Fibroblast of lung (primary cell): ENCODE data around the gene MAP1LC3B. TPM values are rescaled to one million over a fixed set of nuclear protein-coding genes. Genes with fewer than 3 reads are reported as not detected.

Source experiments
- DNase-seq, 2 donors: peaks; one replicate each; pipeline versions ENCODE4 v3.0.0 to v3.0.0-alpha.2; 2010; ENCODE audit warnings: low read depth in 2 of 2
- H2AFZ ChIP-seq: 2 replicates; pipeline ENCODE4 v1.5.1; 2012; ENCODE audit warnings: low read length, control low read depth, inconsistent platforms
- H3K27ac ChIP-seq: 2 replicates; pipeline ENCODE4 v1.5.1; 2011; ENCODE audit warnings: low read length, control low read depth; ENCODE audit not compliant: insufficient read depth
- H3K27me3 ChIP-seq: 2 replicates; pipeline ENCODE4 v1.5.1; 2011; ENCODE audit warnings: mild to moderate bottlenecking, low read length; ENCODE audit not compliant: control insufficient read depth, insufficient read depth
- H3K36me3 ChIP-seq: 2 replicates; pipeline ENCODE4 v1.5.1; 2011; ENCODE audit warnings: low read length; ENCODE audit not compliant: control insufficient read depth, insufficient read depth
- H3K4me1 ChIP-seq: 2 replicates; pipeline ENCODE4 v1.5.1; 2011; ENCODE audit warnings: low read length; ENCODE audit not compliant: control insufficient read depth, insufficient read depth; ENCODE audit errors: extremely low read depth
- H3K4me2 ChIP-seq: 2 replicates; pipeline ENCODE4 v1.5.1; 2011; ENCODE audit warnings: low read length, control low read depth; ENCODE audit not compliant: insufficient read depth; ENCODE audit errors: extremely low read depth
- H3K4me3 ChIP-seq, 4 experiments: fragments of 200-600 bp in 1 of 4; sonication (generic) in 1 of 4; replicated peaks in 1 of 4; 2 replicates each; pipeline ENCODE4 v1.5.1; 2011 to 2016; ENCODE audit warnings: low read length in 4 of 4, low read depth in 3 of 4, mild to moderate bottlenecking in 3 of 4, control low read depth in 2 of 4, inconsistent platforms in 1 of 4, mixed read lengths in 1 of 4; ENCODE audit not compliant: insufficient read depth in 1 of 4; ENCODE audit errors: control extremely low read depth in 1 of 4
- H3K79me2 ChIP-seq: 2 replicates; pipeline ENCODE4 v1.5.1; 2012; ENCODE audit warnings: mild to moderate bottlenecking, low read length, inconsistent platforms; ENCODE audit not compliant: control insufficient read depth, insufficient read depth
- H3K9ac ChIP-seq: 2 replicates; pipeline ENCODE4 v1.5.1; 2011; ENCODE audit warnings: mild to moderate bottlenecking, low read length, control low read depth; ENCODE audit not compliant: insufficient read depth
- H3K9me3 ChIP-seq: 2 replicates; pipeline ENCODE4 v1.5.1; 2012; ENCODE audit warnings: low read depth, low read length; ENCODE audit not compliant: control insufficient read depth, insufficient read depth
- H4K20me1 ChIP-seq: 2 replicates; pipeline ENCODE4 v1.5.1; 2011; ENCODE audit warnings: low read length; ENCODE audit not compliant: control insufficient read depth, insufficient read depth; ENCODE audit errors: extremely low read depth
- CTCF ChIP-seq, 2 donors: IDR thresholded peaks in 1 of 2; conservative IDR thresholded peaks in 1 of 2; 1 replicate in 1 of 2; 2 replicates in 1 of 2; pipeline ENCODE4 v1.5.1; 2011 to 2012; ENCODE audit warnings: low read length in 2 of 2, control low read depth in 1 of 2, inconsistent platforms in 1 of 2, low read depth in 1 of 2, mild to moderate bottlenecking in 1 of 2
- EZH2 ChIP-seq: IDR thresholded peaks from 2 replicates; pipeline ENCODE4 v1.5.1; 2012; ENCODE audit warnings: low read length, control low read depth, mild to moderate bottlenecking; ENCODE audit errors: missing control alignments
- polyA plus RNA-seq, 2 donors: library from polyadenylated mRNA; depleted of rRNA in 1 of 2; stranded (reverse) in 1 of 2; unstranded in 1 of 2; fragments of >200 nt; gene quantifications; 2 replicates each; pipeline ENCODE4 v1.2.1, GENCODE V29; 2011 to 2012; ENCODE audit warnings: missing spikeins in 1 of 2
- total RNA-seq: library from RNA; depleted of rRNA; stranded (reverse); fragments of >200 nt; gene quantifications from 2 replicates; pipeline ENCODE4 v1.2.1, GENCODE V29; 2014

Gene MAP1LC3B
- total and polyA plus RNA-seq, 2 donors (not counting 1 experiment from before 2014, with no cell fraction given): 41.1 to 67.6 TPM

- H2AFZ ChIP-seq: no peak overlapping the region
- H3K4me3 ChIP-seq: peak overlapping the region in 3 of 4 experiments; percentile 11 to 37 (median 21)
- peak overlapping the region; percentile 83 for H3K4me2 ChIP-seq
- peak overlapping the region; percentile 82 for H3K27ac ChIP-seq
- TF ChIP-seq EZH2 (no peak), CTCF (conservative IDR thresholded peaks at IDR 0.05 in 1 of 2, IDR thresholded peaks at IDR 0.05 in 1 of 2; ENCODE audit: low read depth in 1 of 2, low read length in 2 of 2) (no peak)
- H3K27me3 ChIP-seq: no peaks in the 10 kb centered on the region
- peaks cover 24% of the 10 kb centered on the region for H3K79me2 ChIP-seq
- peak overlapping the region; percentile 47 for H3K9ac ChIP-seq
- H3K36me3 ChIP-seq: peaks cover 1% of the 10 kb centered on the region
- H3K4me1 ChIP-seq: peaks cover 25% of the 10 kb centered on the region
- DNase-seq: peak in 1 of 2 donors; percentile 70
- H4K20me1 ChIP-seq: no peaks in the 10 kb centered on the region
- H3K9me3 ChIP-seq: no peaks in the 10 kb centered on the region
These were observed 44.4 kb downstream of the MAP1LC3B start for GRCh38 chr16:87436225-87437172.

DNA sequence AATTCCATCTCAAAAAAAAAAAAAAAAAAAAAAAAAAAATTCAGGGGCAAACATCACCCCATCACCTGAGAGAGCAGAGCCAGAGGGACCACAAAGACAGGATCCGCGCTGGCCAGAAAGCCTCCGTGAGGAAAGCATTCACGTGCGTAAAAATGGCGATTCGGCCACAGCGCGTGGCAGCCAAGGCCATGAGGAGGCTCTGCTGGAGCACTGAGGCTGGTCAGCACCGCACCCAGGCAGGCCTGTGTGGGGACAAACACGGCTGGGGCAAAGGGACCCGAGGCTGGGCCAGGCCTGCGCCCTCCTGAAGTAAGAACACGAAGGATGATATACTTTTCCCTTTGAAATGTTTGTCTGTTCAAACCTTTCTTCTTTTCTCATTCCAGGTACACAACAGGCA lies 45.2 kb downstream of the MAP1LC3B start:
- no peak overlapping the region for H3K9ac ChIP-seq
- H3K36me3 ChIP-seq: peaks cover 1% of the 10 kb centered on the region
- no peaks in the 10 kb centered on the region for H3K9me3 ChIP-seq
- TF ChIP-seq EZH2 (no peak), CTCF (conservative IDR thresholded peaks at IDR 0.05 in 1 of 2, IDR thresholded peaks at IDR 0.05 in 1 of 2; ENCODE audit: low read depth in 1 of 2, low read length in 2 of 2) (no peak)
- H3K27ac ChIP-seq: no peak overlapping the region
- H3K4me1 ChIP-seq: peaks cover 18% of the 10 kb centered on the region
- H3K79me2 ChIP-seq: peaks cover 27% of the 10 kb centered on the region
- no peaks in the 10 kb centered on the region for H3K27me3 ChIP-seq
- no peak for DNase-seq
- H3K4me3 ChIP-seq: no peak overlapping the region
- no peaks in the 10 kb centered on the region for H4K20me1 ChIP-seq
- H3K4me2 ChIP-seq: no peak overlapping the region
- H2AFZ ChIP-seq: no peak overlapping the region

DNA sequence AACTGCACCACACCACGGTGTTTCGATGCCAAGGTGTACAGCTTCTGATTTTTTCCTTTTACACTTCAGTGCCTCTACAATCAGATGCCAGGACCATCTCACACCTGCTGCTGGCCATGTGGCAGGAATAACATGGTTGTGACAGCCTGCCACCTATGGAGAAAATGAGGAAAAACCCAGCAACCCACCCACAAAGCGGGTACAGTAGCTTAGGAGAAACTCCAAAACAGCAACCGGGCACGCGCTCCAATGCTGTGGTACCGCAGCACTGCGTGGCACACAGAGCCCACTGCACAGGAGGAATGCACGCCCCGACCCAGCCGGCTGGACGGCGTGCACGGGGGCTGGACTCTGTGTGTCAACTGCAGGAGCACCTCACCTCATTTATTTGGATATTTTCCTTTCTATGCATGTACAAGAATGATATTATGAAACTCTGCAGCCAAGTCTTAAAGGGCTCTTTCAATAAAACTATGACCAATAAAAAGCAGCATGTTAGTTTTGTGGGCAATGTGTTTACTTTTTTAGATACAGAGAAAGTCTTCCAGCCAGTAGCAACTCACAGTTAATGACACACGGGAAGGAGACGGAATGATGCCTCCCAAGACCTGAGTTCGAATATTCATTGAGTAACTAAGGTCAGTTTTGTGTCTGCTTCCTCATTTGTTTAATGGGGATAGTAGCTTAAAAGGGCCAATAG lies 45.9 kb downstream of the MAP1LC3B start:
- peak in 1 of 2 donors; percentile 56 for DNase-seq
- Histone ChIP-seq H2AFZ (no peak overlapping the region), H4K20me1 (no peaks in the 10 kb centered on the region), H3K9ac (no peak overlapping the region), H3K27ac (no peak overlapping the region), H3K79me2 (peaks cover 27% of the 10 kb centered on the region), H3K27me3 (no peaks in the 10 kb centered on the region), H3K4me1 (peaks cover 16% of the 10 kb centered on the region), H3K4me3 (no peak overlapping the region), H3K9me3 (no peaks in the 10 kb centered on the region), H3K4me2 (peak overlapping the region; percentile 16), H3K36me3 (no peaks in the 10 kb centered on the region)
- TF ChIP-seq CTCF (conservative IDR thresholded peaks at IDR 0.05 in 1 of 2, IDR thresholded peaks at IDR 0.05 in 1 of 2; ENCODE audit: low read depth in 1 of 2, low read length in 2 of 2) (no peak), EZH2 (no peak)
